Measurements from ENCODE around the gene SEC16B. TPM values are rescaled to one million over a fixed set of nuclear protein-coding genes. Genes with fewer than 3 reads are reported as not detected.
"Not testable (repeated sequence)": the region's sequence is repeated elsewhere in the genome, so short reads cannot be mapped to it uniquely, and the experiment has no call there.

The SEC16B gene
- total RNA-seq, result not detected

- no peak for ATAC-seq (replicated peaks)
- H3K36me3 Mint-ChIP-seq (ENCODE audit: low read depth), result no peaks in the 10 kb centered on the region
Measured at GRCh38 chr1:177969825-177970371, at the start of gene SEC16B. SEC16B (minus strand) TSS chr1:177970058; CDS start chr1:177967981, 2,077 bp downstream.

GRCh38 chr1:178019622-178020021 lies 49.8 kb upstream of the SEC16B start:
- peaks cover 8% of the 10 kb centered on the region for H3K27me3 Mint-ChIP-seq
- H3K36me3 Mint-ChIP-seq (ENCODE audit: low read depth), result no peaks in the 10 kb centered on the region
- peaks cover 14% of the 10 kb centered on the region for H3K9me3 Mint-ChIP-seq
- no peaks in the 10 kb centered on the region for H3K4me1 Mint-ChIP-seq
- no peak overlapping the region for H3K27ac Mint-ChIP-seq
- H3K4me3 Mint-ChIP-seq, result no peak overlapping the region
- ATAC-seq (replicated peaks), result no peak

More at GRCh38 chr1:177969825-177970371, at the start of gene SEC16B:
- Mint-ChIP-seq H3K9me3 (peaks cover 17% of the 10 kb centered on the region), H3K27me3 (peaks cover 13% of the 10 kb centered on the region), H3K4me1 (no peaks in the 10 kb centered on the region), H3K4me3 (no peak within 1 kb of the TSS), H3K27ac (no peak within 1 kb of the TSS)

GRCh38 chr1:178019208-178019607 lies 49.4 kb upstream of the SEC16B start:
- no peak overlapping the region for H3K4me3 Mint-ChIP-seq
- H3K27ac Mint-ChIP-seq, result no peak overlapping the region
- no peaks in the 10 kb centered on the region for H3K4me1 Mint-ChIP-seq
- peaks cover 14% of the 10 kb centered on the region for H3K9me3 Mint-ChIP-seq
- ATAC-seq (replicated peaks), result no peak
- H3K27me3 Mint-ChIP-seq, result peaks cover 8% of the 10 kb centered on the region
- no peaks in the 10 kb centered on the region for H3K36me3 Mint-ChIP-seq (ENCODE audit: low read depth)

GRCh38 chr1:178017517-178017916 lies 47.7 kb upstream of the SEC16B start:
- Mint-ChIP-seq H3K27ac (no peak overlapping the region), H3K36me3 (ENCODE audit: low read depth) (no peaks in the 10 kb centered on the region), H3K4me1 (no peaks in the 10 kb centered on the region), H3K9me3 (peaks cover 15% of the 10 kb centered on the region), H3K27me3 (peaks cover 8% of the 10 kb centered on the region), H3K4me3 (no peak overlapping the region)
- no peak for ATAC-seq (replicated peaks)

- Mint-ChIP-seq H3K4me3 (no peak overlapping the region), H3K9me3 (peaks cover 11% of the 10 kb centered on the region), H3K4me1 (no peaks in the 10 kb centered on the region), H3K27ac (no peak overlapping the region), H3K27me3 (no peaks in the 10 kb centered on the region), H3K36me3 (ENCODE audit: low read depth) (no peaks in the 10 kb centered on the region)
- ATAC-seq (replicated peaks), result no peak
Measured at GRCh38 chr1:178011864-178012503, 42.1 kb upstream of the SEC16B start.

GRCh38 chr1:178011465-178011828 lies 41.6 kb upstream of the SEC16B start:
- ATAC-seq (replicated peaks), result no peak
- H3K9me3 Mint-ChIP-seq, result peaks cover 12% of the 10 kb centered on the region
- no peaks in the 10 kb centered on the region for H3K36me3 Mint-ChIP-seq (ENCODE audit: low read depth)
- H3K4me3 Mint-ChIP-seq, result no peak overlapping the region
- H3K4me1 Mint-ChIP-seq, result no peaks in the 10 kb centered on the region
- H3K27ac Mint-ChIP-seq, result no peak overlapping the region
- H3K27me3 Mint-ChIP-seq, result no peaks in the 10 kb centered on the region

- ATAC-seq (replicated peaks), result no peak
- Mint-ChIP-seq H3K9me3 (peaks cover 12% of the 10 kb centered on the region), H3K27ac (no peak overlapping the region), H3K4me1 (no peaks in the 10 kb centered on the region), H3K4me3 (no peak overlapping the region), H3K36me3 (ENCODE audit: low read depth) (no peaks in the 10 kb centered on the region), H3K27me3 (no peaks in the 10 kb centered on the region)
Measured at GRCh38 chr1:178010674-178011464, 41.0 kb upstream of the SEC16B start.

- H3K27me3 Mint-ChIP-seq, result peaks cover 8% of the 10 kb centered on the region
- H3K36me3 Mint-ChIP-seq (ENCODE audit: low read depth), result no peaks in the 10 kb centered on the region
Measured at GRCh38 chr1:178006043-178006442, 36.2 kb upstream of the SEC16B start.

GRCh38 chr1:178005450-178005849 lies 35.6 kb upstream of the SEC16B start:
- H3K9me3 Mint-ChIP-seq, result peaks cover 10% of the 10 kb centered on the region
- H3K4me3 Mint-ChIP-seq, result no peak overlapping the region
- H3K27me3 Mint-ChIP-seq, result peaks cover 8% of the 10 kb centered on the region
- no peak for ATAC-seq (replicated peaks)
- H3K27ac Mint-ChIP-seq, result no peak overlapping the region
- no peaks in the 10 kb centered on the region for H3K36me3 Mint-ChIP-seq (ENCODE audit: low read depth)
- H3K4me1 Mint-ChIP-seq, result no peaks in the 10 kb centered on the region

More at GRCh38 chr1:178006043-178006442, 36.2 kb upstream of the SEC16B start:
- H3K4me3 Mint-ChIP-seq, result no peak overlapping the region
- no peak overlapping the region for H3K27ac Mint-ChIP-seq
- H3K9me3 Mint-ChIP-seq, result peaks cover 10% of the 10 kb centered on the region
- no peak for ATAC-seq (replicated peaks)
- no peaks in the 10 kb centered on the region for H3K4me1 Mint-ChIP-seq

- ATAC-seq (replicated peaks), result peak; percentile 40
- no peak overlapping the region for H3K27ac Mint-ChIP-seq
- no peak overlapping the region for H3K4me3 Mint-ChIP-seq
- H3K9me3 Mint-ChIP-seq, result peaks cover 10% of the 10 kb centered on the region
- H3K4me1 Mint-ChIP-seq, result no peaks in the 10 kb centered on the region
- peaks cover 8% of the 10 kb centered on the region for H3K27me3 Mint-ChIP-seq
- H3K36me3 Mint-ChIP-seq (ENCODE audit: low read depth), result no peaks in the 10 kb centered on the region
Measured at GRCh38 chr1:178004926-178005391, 35.1 kb upstream of the SEC16B start.

GRCh38 chr1:177998696-177999631 lies 29.1 kb upstream of the SEC16B start:
- H3K9me3 Mint-ChIP-seq, result peaks cover 13% of the 10 kb centered on the region
- no peak overlapping the region for H3K4me3 Mint-ChIP-seq
- no peak for ATAC-seq (replicated peaks)
- no peaks in the 10 kb centered on the region for H3K4me1 Mint-ChIP-seq
- no peaks in the 10 kb centered on the region for H3K36me3 Mint-ChIP-seq (ENCODE audit: low read depth)
- H3K27ac Mint-ChIP-seq, result no peak overlapping the region
- H3K27me3 Mint-ChIP-seq, result peaks cover 8% of the 10 kb centered on the region

- H3K27me3 Mint-ChIP-seq, result no peaks in the 10 kb centered on the region
- H3K27ac Mint-ChIP-seq, result no peak overlapping the region
- no peak overlapping the region for H3K4me3 Mint-ChIP-seq
- no peaks in the 10 kb centered on the region for H3K4me1 Mint-ChIP-seq
- H3K36me3 Mint-ChIP-seq (ENCODE audit: low read depth), result no peaks in the 10 kb centered on the region
- ATAC-seq (replicated peaks), result no peak
- H3K9me3 Mint-ChIP-seq, result peaks cover 10% of the 10 kb centered on the region
Measured at GRCh38 chr1:177996957-177997356, 27.1 kb upstream of the SEC16B start.

- Mint-ChIP-seq H3K4me1 (no peaks in the 10 kb centered on the region), H3K36me3 (ENCODE audit: low read depth) (no peaks in the 10 kb centered on the region), H3K27me3 (no peaks in the 10 kb centered on the region), H3K4me3 (no peak overlapping the region), H3K27ac (no peak overlapping the region), H3K9me3 (peaks cover 10% of the 10 kb centered on the region)
- ATAC-seq (replicated peaks), result no peak
Measured at GRCh38 chr1:177995369-177995768, 25.5 kb upstream of the SEC16B start.

GRCh38 chr1:177986281-177986680 lies 16.4 kb upstream of the SEC16B start:
- H3K27me3 Mint-ChIP-seq; H3K4me1 Mint-ChIP-seq; H3K27ac Mint-ChIP-seq; H3K36me3 Mint-ChIP-seq (ENCODE audit: low read depth); H3K4me3 Mint-ChIP-seq; ATAC-seq (replicated peaks): not testable (repeated sequence)
- H3K9me3 Mint-ChIP-seq, result peaks cover 22% of the 10 kb centered on the region
